Effector memory CD8-positive, alpha-beta T cell (primary cell): Measurements from ENCODE around the gene CCKAR.

Experiments used
- ATAC-seq: fragments of 150-1000 bp; cut with Tn5 transposase; replicated peaks from 2 replicates; pipeline ENCODE4 v1.10.0; 2021; ENCODE audit warnings: mild to moderate bottlenecking, moderate library complexity
- DNase-seq, 3 experiments: peaks; one replicate each; pipeline ENCODE4 v3.0.0; 2021
- H3K27ac Mint-ChIP-seq, 2 donors: one replicate each; pipeline ENCODE4 v1.8.0; 2022; ENCODE audit warnings: mild to moderate bottlenecking in 2 of 2, mixed read lengths in 2 of 2, moderate library complexity in 2 of 2
- H3K27me3 Mint-ChIP-seq, 2 donors: one replicate each; pipeline ENCODE4 v1.8.0; 2022; ENCODE audit warnings: mixed read lengths in 2 of 2
- H3K36me3 Mint-ChIP-seq: one replicate; pipeline ENCODE4 v1.8.0; 2022; ENCODE audit warnings: mild to moderate bottlenecking, moderate library complexity, mixed read lengths; ENCODE audit not compliant: insufficient read depth
- H3K4me1 Mint-ChIP-seq, 2 donors: one replicate each; pipeline ENCODE4 v1.8.0; 2022; ENCODE audit warnings: low read depth in 2 of 2, mixed read lengths in 2 of 2
- H3K4me3 Mint-ChIP-seq, 2 donors: one replicate each; pipeline ENCODE4 v1.8.0; 2022; ENCODE audit warnings: mild to moderate bottlenecking in 2 of 2, mixed read lengths in 2 of 2, moderate library complexity in 2 of 2
- H3K9me3 Mint-ChIP-seq, 2 donors: one replicate each; pipeline ENCODE4 v1.8.0; 2022; ENCODE audit warnings: mixed read lengths in 2 of 2

Gene CCKAR

DNA sequence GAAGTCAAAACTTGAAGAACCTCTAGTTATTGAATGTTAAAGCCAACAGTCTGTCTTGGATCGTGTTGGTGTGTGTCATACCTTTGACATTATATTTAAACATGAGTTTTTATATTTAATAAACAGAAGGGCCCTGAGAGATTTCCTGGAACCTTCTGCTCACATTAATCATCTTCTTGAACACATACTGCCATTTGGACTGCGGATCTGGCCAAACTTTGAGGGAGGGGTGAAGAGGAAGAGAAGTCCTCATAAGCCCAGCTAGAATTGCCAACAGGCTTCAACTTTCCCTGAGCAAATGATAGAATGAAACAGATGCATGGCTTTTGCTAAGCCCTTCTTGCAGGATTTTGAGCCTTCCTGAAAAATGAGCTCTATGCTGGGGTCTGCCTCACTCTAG lies 27.4 kb downstream of the CCKAR start:
- Mint-ChIP-seq H3K27me3 (peaks cover 6 to 21% of the 10 kb centered on the region in 2 donors), H3K36me3 (peaks cover 3% of the 10 kb centered on the region), H3K4me3 (no peak overlapping the region), H3K9me3 (no peaks in the 10 kb centered on the region), H3K27ac (no peak overlapping the region), H3K4me1 (no peaks in the 10 kb centered on the region)
- DNase-seq (no peak), ATAC-seq (no peak)

DNA sequence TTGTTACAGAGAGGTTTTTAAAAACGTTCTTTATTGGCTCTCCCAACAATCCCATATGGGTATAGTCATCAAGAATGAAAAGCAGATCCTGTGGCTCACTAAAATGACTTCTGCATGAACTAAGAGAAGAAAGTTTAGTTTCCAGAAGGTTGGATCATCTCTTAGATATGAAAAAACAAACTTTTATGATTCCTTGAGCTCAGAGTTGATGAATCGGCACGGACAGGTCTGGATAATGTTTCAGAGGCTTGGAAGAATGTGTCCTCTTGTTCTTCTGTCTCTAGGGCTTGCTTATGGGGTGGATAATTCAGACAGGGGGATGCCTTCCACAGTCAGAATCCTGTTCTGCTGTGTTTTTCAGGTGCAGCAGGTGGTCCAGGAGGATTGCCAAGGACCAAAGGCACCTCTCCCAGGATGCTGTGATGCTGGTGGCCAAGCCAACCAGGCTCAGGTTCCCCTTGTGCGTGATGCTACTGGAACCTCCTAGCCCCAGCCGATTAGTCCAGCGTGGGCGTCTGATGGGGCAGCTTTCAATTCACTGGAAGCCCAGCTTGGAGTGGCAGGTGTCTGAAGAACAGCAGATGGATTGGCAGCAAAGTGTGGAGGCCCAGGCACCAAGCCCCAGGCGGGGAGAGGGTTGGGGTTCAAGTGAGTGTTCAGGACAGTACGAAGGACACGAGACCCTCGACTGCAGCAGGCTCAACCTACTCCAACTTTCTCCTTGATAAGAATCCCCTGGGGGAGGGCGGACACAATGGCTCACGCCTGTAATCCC lies 30.3 kb downstream of the CCKAR start:
- Mint-ChIP-seq H3K4me1 (no peaks in the 10 kb centered on the region), H3K27me3 (peaks cover 0 to 10% of the 10 kb centered on the region in 2 donors), H3K9me3 (no peaks in the 10 kb centered on the region), H3K27ac (no peak overlapping the region), H3K4me3 (no peak overlapping the region), H3K36me3 (peaks cover 3% of the 10 kb centered on the region)
- no peak for ATAC-seq
- DNase-seq, result no peak

DNA sequence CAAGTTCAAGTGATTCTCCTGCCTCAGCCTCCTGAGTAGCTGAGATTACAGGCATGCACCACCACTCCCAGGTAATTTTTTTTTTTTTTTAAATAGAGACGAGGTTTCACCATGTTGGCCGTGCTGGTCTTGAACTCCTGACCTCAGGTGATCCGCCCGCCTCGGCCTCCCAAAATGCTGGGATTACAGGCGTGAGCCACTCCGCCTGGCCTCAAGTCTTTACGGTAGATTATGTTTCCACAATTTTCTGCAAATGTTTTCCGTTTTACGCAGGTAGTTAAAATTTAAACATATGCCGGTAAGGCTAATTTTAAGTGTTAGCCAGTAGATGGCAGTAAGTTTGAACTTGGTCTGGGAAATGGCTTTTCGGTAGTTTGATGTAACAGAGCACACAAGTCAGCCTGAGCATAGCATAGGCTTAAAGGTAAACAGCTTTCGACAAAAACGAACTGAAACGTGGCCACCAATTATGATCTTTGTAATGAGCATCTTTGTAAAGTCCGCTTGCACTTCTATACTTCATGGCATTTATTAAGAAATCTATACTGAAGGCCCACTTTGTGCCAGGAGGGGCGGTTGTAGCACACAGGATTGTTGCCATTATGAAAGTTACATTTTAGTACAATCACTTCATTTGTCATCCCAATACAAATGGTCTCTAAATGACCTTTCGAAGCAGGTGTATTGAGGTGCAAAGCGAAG lies 31.1 kb downstream of the CCKAR start:
- H3K9me3 Mint-ChIP-seq, result no peaks in the 10 kb centered on the region
- DNase-seq (peak in 1 of 3 experiments; percentile 4), ATAC-seq (no peak)
- H3K36me3 Mint-ChIP-seq, result peaks cover 3% of the 10 kb centered on the region
- H3K27me3 Mint-ChIP-seq, result peaks cover 0 to 2% of the 10 kb centered on the region in 2 donors
- H3K4me1 Mint-ChIP-seq, result no peaks in the 10 kb centered on the region
- H3K4me3 Mint-ChIP-seq, result peak overlapping the region; percentile 14 to 18
- no peak overlapping the region for H3K27ac Mint-ChIP-seq

DNA sequence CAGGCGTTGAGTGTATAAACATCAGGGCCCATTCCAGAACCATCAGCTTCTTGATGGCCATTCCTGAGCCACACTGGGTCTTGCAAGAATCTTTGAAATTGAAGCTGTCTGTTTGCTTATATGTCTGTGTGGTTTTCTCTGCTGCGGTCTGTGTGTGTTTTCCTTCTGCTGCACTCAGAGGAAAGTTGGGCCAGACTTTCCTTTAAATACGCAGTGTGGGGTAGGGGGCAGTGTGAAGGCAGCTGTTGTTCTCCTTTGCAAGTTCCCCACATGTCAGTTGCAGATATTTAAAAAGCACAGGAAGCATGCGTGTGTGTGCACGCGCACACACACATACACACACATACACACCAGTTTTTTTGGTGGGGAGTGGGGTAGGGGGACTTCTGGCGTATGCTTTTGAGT lies 32.1 kb downstream of the CCKAR start:
- ATAC-seq, result no peak

DNA sequence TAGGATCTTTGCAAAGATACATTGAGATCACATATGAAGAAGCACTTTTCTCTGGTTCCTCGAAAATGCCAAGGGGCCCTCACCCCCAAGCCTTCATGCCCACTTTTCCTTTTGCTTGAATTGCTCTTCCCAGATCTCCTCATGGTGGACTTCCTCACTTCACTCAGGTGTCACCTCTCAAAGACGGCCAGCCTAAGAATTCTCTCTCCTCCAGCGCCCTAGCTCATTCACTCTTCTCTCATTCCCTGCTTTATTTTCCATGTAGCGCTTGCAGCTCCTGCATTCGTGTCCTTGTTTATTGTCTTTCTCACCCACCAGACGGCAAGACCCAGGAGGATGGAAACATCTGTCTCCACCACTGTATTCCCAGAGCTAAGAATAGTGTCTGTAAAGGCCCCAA lies 32.9 kb downstream of the CCKAR start:
- peaks cover 3% of the 10 kb centered on the region for H3K36me3 Mint-ChIP-seq
- H3K27ac Mint-ChIP-seq, result no peak overlapping the region
- ATAC-seq (no peak), DNase-seq (no peak)
- no peaks in the 10 kb centered on the region for H3K9me3 Mint-ChIP-seq
- H3K27me3 Mint-ChIP-seq, result no peaks in the 10 kb centered on the region
- no peaks in the 10 kb centered on the region for H3K4me1 Mint-ChIP-seq
- H3K4me3 Mint-ChIP-seq, result no peak overlapping the region

More for the DNA sequence above, 32.1 kb downstream of the CCKAR start:
- H3K27me3 Mint-ChIP-seq, result no peaks in the 10 kb centered on the region
- no peak overlapping the region for H3K27ac Mint-ChIP-seq
- H3K36me3 Mint-ChIP-seq, result peaks cover 3% of the 10 kb centered on the region
- no peaks in the 10 kb centered on the region for H3K9me3 Mint-ChIP-seq
- no peak for DNase-seq
- H3K4me1 Mint-ChIP-seq, result no peaks in the 10 kb centered on the region
- no peak overlapping the region for H3K4me3 Mint-ChIP-seq

DNA sequence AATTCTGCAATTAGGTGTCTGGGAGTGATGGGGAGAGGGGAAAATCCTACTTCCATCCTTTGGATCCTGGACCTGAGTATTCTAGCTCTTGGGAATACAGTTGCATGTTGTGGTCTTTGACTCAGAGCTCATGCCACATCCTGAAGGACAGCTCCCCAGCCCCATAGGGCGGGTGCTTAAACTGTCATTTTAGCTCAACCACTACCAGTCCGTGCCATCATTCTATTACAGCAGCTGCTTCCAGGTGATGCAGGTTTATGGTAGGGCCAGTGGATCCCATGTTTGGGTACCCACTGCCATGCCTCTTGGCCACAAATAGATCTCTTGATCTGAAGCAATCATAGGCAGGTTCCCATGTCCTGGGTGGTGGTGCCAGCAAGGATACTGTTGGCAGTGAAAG lies 34.7 kb downstream of the CCKAR start:
- Mint-ChIP-seq H3K9me3 (no peaks in the 10 kb centered on the region), H3K36me3 (peaks cover 3% of the 10 kb centered on the region), H3K4me3 (no peak overlapping the region), H3K27ac (no peak overlapping the region), H3K4me1 (no peaks in the 10 kb centered on the region), H3K27me3 (peaks cover 0 to 3% of the 10 kb centered on the region in 2 donors)
- DNase-seq (no peak), ATAC-seq (no peak)

DNA sequence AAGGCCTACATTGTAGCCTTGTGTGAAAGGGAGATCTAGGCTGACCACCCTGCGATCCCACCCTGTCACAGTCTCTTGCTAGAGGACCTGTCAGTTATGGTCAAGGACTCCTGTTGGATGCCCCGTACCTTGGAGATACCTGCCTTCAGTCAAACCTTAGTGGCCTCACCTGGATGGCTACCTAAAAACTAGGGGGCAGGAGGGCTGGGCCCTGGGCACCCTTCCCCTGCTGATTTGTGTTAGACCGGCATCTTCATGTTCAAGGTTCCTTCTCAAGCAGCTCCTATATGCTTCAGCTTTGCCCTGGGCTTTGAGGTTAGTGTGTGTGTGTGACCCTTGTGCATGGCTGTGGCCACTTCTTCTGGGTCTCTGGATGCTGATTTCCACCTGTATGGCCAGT lies 35.3 kb downstream of the CCKAR start:
- H3K27ac Mint-ChIP-seq, result no peak overlapping the region
- H3K27me3 Mint-ChIP-seq, result peaks cover 0 to 8% of the 10 kb centered on the region in 2 donors
- DNase-seq, result no peak
- no peaks in the 10 kb centered on the region for H3K9me3 Mint-ChIP-seq
- no peaks in the 10 kb centered on the region for H3K4me1 Mint-ChIP-seq
- H3K36me3 Mint-ChIP-seq, result peaks cover 5% of the 10 kb centered on the region
- H3K4me3 Mint-ChIP-seq, result no peak overlapping the region
- ATAC-seq, result no peak

DNA sequence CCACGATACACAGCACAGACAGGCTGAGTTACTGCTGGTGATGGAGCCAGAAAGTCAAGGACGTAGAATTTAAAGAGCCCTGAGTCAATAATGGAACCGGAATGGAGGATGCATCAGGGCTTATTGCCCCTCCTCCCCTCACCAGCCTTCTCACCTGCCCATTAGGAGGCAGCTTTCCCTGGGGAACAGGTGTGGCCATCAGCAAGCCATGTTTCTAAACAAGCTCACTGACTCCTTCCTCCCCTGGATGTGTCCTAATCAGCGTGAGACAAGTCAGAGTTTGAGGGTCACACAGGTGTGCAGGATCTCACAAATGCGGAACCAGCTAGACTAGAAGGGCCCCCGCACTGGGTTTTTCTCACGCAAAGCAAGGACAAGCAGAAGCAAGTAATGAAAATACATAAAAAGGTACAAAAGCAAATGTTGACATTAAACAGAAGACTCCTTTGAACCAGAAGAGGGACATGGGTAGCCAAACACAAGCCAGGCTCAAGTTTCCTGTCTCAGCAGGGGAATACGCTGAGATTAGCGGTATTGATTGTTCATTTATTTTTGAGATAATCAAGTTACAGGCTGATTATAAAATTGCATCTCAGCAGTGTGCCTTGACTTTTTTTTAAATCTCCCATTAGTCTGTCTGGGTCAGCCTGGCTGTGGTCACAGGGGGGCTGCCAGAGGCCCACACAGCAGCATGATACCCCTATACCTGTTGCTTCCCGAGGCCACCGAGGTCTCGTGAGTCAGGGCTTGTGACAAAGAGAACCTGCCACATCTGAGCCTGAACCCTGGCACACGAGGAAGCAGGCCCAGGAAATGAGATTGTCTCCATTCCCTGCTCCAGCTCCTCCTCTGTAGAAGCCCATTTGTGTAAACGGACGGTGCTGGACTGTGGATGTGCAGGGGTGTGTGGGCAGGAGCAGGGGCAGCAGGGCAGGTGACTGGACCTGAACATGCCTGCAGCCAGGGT lies 37.4 kb downstream of the CCKAR start:
- Mint-ChIP-seq H3K9me3 (no peaks in the 10 kb centered on the region), H3K4me3 (no peak overlapping the region), H3K27me3 (peaks cover 8% of the 10 kb centered on the region in 2 donors), H3K4me1 (no peaks in the 10 kb centered on the region), H3K36me3 (peaks cover 2% of the 10 kb centered on the region), H3K27ac (no peak overlapping the region)
- DNase-seq (no peak), ATAC-seq (no peak)

DNA sequence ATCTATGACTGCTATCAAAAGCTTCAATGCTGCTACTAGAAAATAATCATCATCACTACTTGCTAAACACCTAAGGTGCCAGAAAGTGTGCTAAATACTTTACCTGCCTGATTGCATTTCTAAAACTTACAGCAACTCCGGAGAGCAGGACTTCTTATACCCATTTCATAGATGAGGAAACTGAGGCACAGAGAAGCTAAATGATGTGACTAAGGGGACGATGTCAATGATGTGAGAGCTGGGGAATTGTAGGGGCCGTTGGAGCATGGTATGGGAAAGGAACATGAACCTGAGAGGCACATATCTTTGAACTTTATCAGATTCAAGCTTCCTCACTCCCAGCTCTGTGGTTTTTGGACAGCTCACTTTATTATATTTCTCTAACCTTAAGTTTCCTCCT lies 38.7 kb downstream of the CCKAR start:
- DNase-seq (no peak), ATAC-seq (no peak)
- H3K27me3 Mint-ChIP-seq, result peaks cover 9 to 15% of the 10 kb centered on the region in 2 donors
- H3K4me1 Mint-ChIP-seq, result no peaks in the 10 kb centered on the region
- H3K27ac Mint-ChIP-seq, result no peak overlapping the region
- no peak overlapping the region for H3K4me3 Mint-ChIP-seq
- H3K36me3 Mint-ChIP-seq, result peaks cover 2% of the 10 kb centered on the region
- H3K9me3 Mint-ChIP-seq, result no peaks in the 10 kb centered on the region

DNA sequence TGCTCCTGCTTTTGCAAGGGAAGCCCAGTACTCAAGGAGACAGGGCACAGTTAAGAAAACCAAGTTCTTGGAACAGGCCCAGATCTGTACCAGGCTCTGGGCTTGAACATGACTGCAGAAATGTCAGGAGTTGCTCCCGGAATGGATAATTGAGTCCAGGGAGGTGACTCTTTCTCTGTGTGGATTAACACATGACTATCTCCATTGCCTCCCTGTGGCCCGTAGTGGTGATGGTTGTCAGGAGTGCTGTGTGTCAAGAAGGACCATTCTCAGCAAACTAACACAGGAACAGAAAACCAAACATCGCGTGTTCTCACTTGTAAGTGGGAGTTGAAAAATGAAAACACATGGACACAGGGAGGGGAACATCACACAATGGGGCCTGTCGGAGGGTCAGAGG lies 39.9 kb downstream of the CCKAR start:
- H3K4me3 Mint-ChIP-seq, result no peak overlapping the region
- ATAC-seq (no peak), DNase-seq (no peak)
- no peaks in the 10 kb centered on the region for H3K4me1 Mint-ChIP-seq
- no peaks in the 10 kb centered on the region for H3K9me3 Mint-ChIP-seq
- no peak overlapping the region for H3K27ac Mint-ChIP-seq
- H3K36me3 Mint-ChIP-seq, result peaks cover 2% of the 10 kb centered on the region
- H3K27me3 Mint-ChIP-seq, result peaks cover 15 to 17% of the 10 kb centered on the region in 2 donors

DNA sequence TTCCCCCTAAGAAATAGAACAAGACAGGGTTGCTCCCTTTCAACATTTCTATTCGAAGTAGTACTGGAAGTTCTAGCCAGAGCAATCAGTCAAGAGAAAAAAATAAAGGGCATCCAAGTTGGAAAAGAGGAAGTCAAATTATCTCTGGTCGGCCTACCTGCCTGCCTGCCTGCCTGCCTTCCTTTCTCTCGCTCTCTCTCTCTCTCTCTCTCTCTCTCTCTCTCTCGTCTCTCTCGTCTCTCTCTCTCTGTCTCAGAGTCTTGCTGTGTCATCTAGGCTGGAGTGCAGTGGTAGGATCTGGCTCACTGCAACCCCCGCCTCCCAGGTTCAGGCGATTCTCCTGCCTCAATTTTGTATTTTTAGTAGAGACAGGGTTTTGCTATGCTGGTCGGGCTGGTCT lies 42.9 kb downstream of the CCKAR start:
- DNase-seq (no peak), ATAC-seq (no peak)
- H3K4me3 Mint-ChIP-seq, result no peak overlapping the region
- H3K27ac Mint-ChIP-seq, result no peak overlapping the region
- no peaks in the 10 kb centered on the region for H3K9me3 Mint-ChIP-seq
- H3K27me3 Mint-ChIP-seq, result peaks cover 17 to 26% of the 10 kb centered on the region in 2 donors
- peaks cover 2% of the 10 kb centered on the region for H3K36me3 Mint-ChIP-seq
- H3K4me1 Mint-ChIP-seq, result no peaks in the 10 kb centered on the region

DNA sequence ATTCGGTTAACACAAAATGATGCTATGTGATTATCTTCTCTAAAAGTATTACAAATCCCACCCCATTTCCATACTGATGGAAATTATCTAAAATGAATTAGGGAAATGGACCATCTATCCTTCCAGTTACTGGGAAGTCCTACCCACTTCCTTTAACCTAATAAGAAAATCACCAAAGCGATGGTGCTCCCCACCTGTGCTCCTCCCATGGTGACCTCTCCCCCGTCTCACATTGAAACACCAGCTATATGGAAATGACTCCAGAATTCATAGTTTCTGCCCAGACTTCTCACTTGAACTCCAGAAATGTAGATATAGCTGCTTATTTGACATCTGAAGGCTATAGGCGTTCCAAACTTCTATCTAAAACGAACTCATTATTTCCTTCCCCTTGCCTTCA lies 48.5 kb downstream of the CCKAR start:
- ATAC-seq (no peak), DNase-seq (no peak)
- no peak overlapping the region for H3K4me3 Mint-ChIP-seq
- H3K27me3 Mint-ChIP-seq, result peaks cover 9 to 11% of the 10 kb centered on the region in 2 donors
- H3K4me1 Mint-ChIP-seq, result no peaks in the 10 kb centered on the region
- peak overlapping the region in 1 of 2 donors; percentile 16 for H3K27ac Mint-ChIP-seq
- no peaks in the 10 kb centered on the region for H3K9me3 Mint-ChIP-seq
- H3K36me3 Mint-ChIP-seq, result no peaks in the 10 kb centered on the region

DNA sequence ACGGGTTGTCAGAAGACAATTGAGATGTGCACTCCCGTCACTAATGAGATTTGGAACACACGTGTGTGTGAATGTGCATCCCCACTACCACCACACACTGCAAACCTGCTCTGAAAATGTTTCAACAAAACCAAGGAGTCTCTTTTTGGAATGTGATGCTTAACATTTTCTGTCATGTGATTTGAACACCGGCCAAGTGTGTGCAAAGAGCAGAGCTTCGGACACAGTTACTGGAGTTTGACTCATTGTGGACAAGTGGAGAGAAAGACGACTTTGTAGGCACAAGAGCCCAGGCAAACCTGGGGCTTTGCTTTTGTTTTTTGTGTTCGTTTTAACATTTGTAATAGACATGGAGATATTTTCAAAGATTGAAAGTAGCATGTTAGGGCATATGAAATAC lies 49.2 kb downstream of the CCKAR start:
- H3K27me3 Mint-ChIP-seq, result peaks cover 3 to 11% of the 10 kb centered on the region in 2 donors
- H3K4me1 Mint-ChIP-seq, result no peaks in the 10 kb centered on the region
- H3K27ac Mint-ChIP-seq, result peak overlapping the region in 1 of 2 donors; percentile 45
- no peaks in the 10 kb centered on the region for H3K9me3 Mint-ChIP-seq
- H3K36me3 Mint-ChIP-seq, result no peaks in the 10 kb centered on the region
- DNase-seq, result no peak
- H3K4me3 Mint-ChIP-seq, result no peak overlapping the region
- ATAC-seq, result no peak
